Sciatic nerve (tissue), 2 donors: ENCODE data around the gene CDK13. TPM values are rescaled to one million over a fixed set of nuclear protein-coding genes. Genes with fewer than 3 reads are reported as not detected.
"Not testable (repeated sequence)": the region's sequence is repeated elsewhere in the genome, so short reads cannot be mapped to it uniquely, and the experiment has no call there.

Experiments
- ATAC-seq: fragments of 200-7000 bp; cut with Tn5 transposase; one replicate; pipeline ENCODE4 v1.9.1; 2020; ENCODE audit warnings: mild to moderate bottlenecking, moderate library complexity
- DNase-seq: peaks from one replicate; pipeline ENCODE4 v3.0.0-alpha.2; 2020; ENCODE audit warnings: low spot score
- intact Hi-C: fragments of 100-400 bp; cut with DNase I; formaldehyde crosslinking; loops from one replicate; pipeline ENCODE4 v1.14.2; 2022
- total RNA-seq: library from RNA; stranded (reverse); fragmentation: NEBNext Ultra II Directional; extraction: Animal tissue kit (Norgen Biotek cat#: 25700); gene quantifications from one replicate; pipeline ENCODE4 v1.2.1, GENCODE V29; 2021
- donor health status: DM: no; HTN: no; CAD: no.
- donor health status: DM: no; HTN: no; CAD: no.

The CDK13 gene
- 77.7 TPM for total RNA-seq

- intact Hi-C loops = no loop called here
- ATAC-seq (peak; percentile 69), DNase-seq (peak; percentile 87)
These were observed at the start of gene CDK13 for GRCh38 chr7:39949971-39950472. Gene CDK13, plus strand, starts transcription at chr7:39950256. Its CDS starts 386 bp downstream, at chr7:39950642.

- intact Hi-C loops = no loop called here
- ATAC-seq = no peak
- DNase-seq = no peak
These were observed 46.0 kb upstream of the CDK13 start for GRCh38 chr7:39904077-39904486.

GRCh38 chr7:39908141-39908540, 41.9 kb upstream of the CDK13 start:
- DNase-seq (no peak), ATAC-seq (no peak)
- intact Hi-C loops = no loop called here

GRCh38 chr7:39908973-39909372, 41.1 kb upstream of the CDK13 start:
- DNase-seq = no peak
- ATAC-seq = no peak

GRCh38 chr7:39909526-39909925, 40.5 kb upstream of the CDK13 start:
- no peak for DNase-seq
- intact Hi-C loops = no loop called here
- no peak for ATAC-seq

More at GRCh38 chr7:39908973-39909372, 41.1 kb upstream of the CDK13 start:
- intact Hi-C loops = no loop called here

GRCh38 chr7:39910108-39910869, 39.8 kb upstream of the CDK13 start:
- intact Hi-C loops = no loop called here
- ATAC-seq (no peak), DNase-seq (no peak)

GRCh38 chr7:39911167-39911566, 38.9 kb upstream of the CDK13 start:
- ATAC-seq (no peak), DNase-seq (no peak)
- intact Hi-C loops = no loop called here

- intact Hi-C loops, ATAC-seq, DNase-seq: not testable (repeated sequence)
These were observed 34.2 kb upstream of the CDK13 start for GRCh38 chr7:39915847-39916246.

GRCh38 chr7:39919646-39920045, 30.4 kb upstream of the CDK13 start:
- ATAC-seq (no peak), DNase-seq (no peak)
- intact Hi-C loops = no loop called here

GRCh38 chr7:39921506-39922175, 28.4 kb upstream of the CDK13 start:
- intact Hi-C loops = no loop called here
- DNase-seq = no peak
- ATAC-seq = no peak

GRCh38 chr7:39922580-39922979, 27.5 kb upstream of the CDK13 start:
- intact Hi-C loops = no loop called here
- no peak for DNase-seq
- no peak for ATAC-seq

- DNase-seq (no peak), ATAC-seq (no peak)
- intact Hi-C loops = no loop called here
These were observed 27.0 kb upstream of the CDK13 start for GRCh38 chr7:39923091-39923490.

GRCh38 chr7:39924122-39924521, 25.9 kb upstream of the CDK13 start:
- no peak for ATAC-seq
- intact Hi-C loops = no loop called here
- no peak for DNase-seq

- ATAC-seq (no peak), DNase-seq (no peak)
- intact Hi-C loops = no loop called here
These were observed 23.9 kb upstream of the CDK13 start for GRCh38 chr7:39926111-39926510.

- DNase-seq = no peak
- intact Hi-C loops = no loop called here
- no peak for ATAC-seq
These were observed 23.0 kb upstream of the CDK13 start for GRCh38 chr7:39927018-39927417.

- no peak for DNase-seq
- intact Hi-C loops = no loop called here
- ATAC-seq = no peak
These were observed 15.9 kb upstream of the CDK13 start for GRCh38 chr7:39934132-39934531.

GRCh38 chr7:39936761-39937160, 13.3 kb upstream of the CDK13 start:
- no peak for DNase-seq
- ATAC-seq = no peak
- intact Hi-C loops = no loop called here

- ATAC-seq = no peak
- intact Hi-C loops = no loop called here
- no peak for DNase-seq
These were observed 12.5 kb upstream of the CDK13 start for GRCh38 chr7:39937366-39938153.

- intact Hi-C loops = no loop called here
- no peak for ATAC-seq
- no peak for DNase-seq
These were observed 7.2 kb upstream of the CDK13 start for GRCh38 chr7:39942883-39943282.

- intact Hi-C loops = no loop called here
- no peak for ATAC-seq
- DNase-seq = no peak
These were observed 3.4 kb upstream of the CDK13 start for GRCh38 chr7:39946693-39947092.
